Measurements from ENCODE around the gene C17orf75. TPM values are rescaled to one million over a fixed set of nuclear protein-coding genes. Genes with fewer than 3 reads are reported as not detected.

C17orf75 gene
- total and polyA plus RNA-seq, 2 donors (not counting 1 experiment from before 2014, with no cell fraction given) = 11.3 to 24.5 TPM

- intact Hi-C loops (cut with micrococcal nuclease) = no loop called here
- CTCF ChIA-PET = no interaction called here
- Mint-ChIP-seq H3K27ac (no peak overlapping the region), H3K4me3 (no peak overlapping the region), H3K4me1 (peaks cover 9% of the 10 kb centered on the region), H3K9me3 (ENCODE audit: insufficient read depth) (no peaks in the 10 kb centered on the region), H3K27me3 (peaks cover 3% of the 10 kb centered on the region)
- Histone ChIP-seq H3K27ac (ENCODE audit: low read length in 2 of 2) (no peak overlapping the region), H3K4me1 (ENCODE audit: control insufficient read depth in 2 of 2, insufficient read depth in 2 of 2, low read length in 2 of 2) (peaks cover 3 to 7% of the 10 kb centered on the region in 2 donors), H2AFZ (ENCODE audit: insufficient read depth, low read depth, low read length, poor library complexity, severe bottlenecking) (no peak overlapping the region), H3K4me3 (ENCODE audit: control extremely low read depth in 1 of 5, extremely low read depth in 1 of 5, insufficient read depth in 1 of 5, low read depth in 2 of 5, low read length in 4 of 5) (no peak overlapping the region), H4K20me1 (ENCODE audit: control insufficient read depth, insufficient read depth, low read length, poor library complexity, severe bottlenecking) (no peaks in the 10 kb centered on the region), H3K9me3 (ENCODE audit: control extremely low read depth in 1 of 3, control insufficient read depth in 2 of 3, insufficient read depth in 1 of 3, low read length in 2 of 3) (no peaks in the 10 kb centered on the region), H3K27me3 (replicated peaks in 1 of 4; ENCODE audit: control extremely low read depth in 1 of 4, control insufficient read depth in 3 of 4, insufficient read depth in 4 of 4, low read length in 3 of 4) (no peaks in the 10 kb centered on the region), H3K9ac (ENCODE audit: low read length) (no peak overlapping the region), H3K79me2 (ENCODE audit: control insufficient read depth, insufficient read depth, low read length) (no peaks in the 10 kb centered on the region), H3K36me3 (replicated peaks in 1 of 2; ENCODE audit: control extremely low read depth in 1 of 2, control insufficient read depth in 1 of 2, extremely low read depth in 1 of 2, insufficient read depth in 2 of 2, low read length in 1 of 2) (no peaks in the 10 kb centered on the region), H3K4me2 (replicated peaks; ENCODE audit: low read depth, low read length, poor library complexity, severe bottlenecking) (no peak overlapping the region)
- 100% methylated on average over 2 of the region's 2 CpGs for WGBS (ENCODE audit: insufficient coverage)
- DNase-seq (no peak), ATAC-seq (ENCODE audit: low read depth) (no peak)
- POLR2A ChIA-PET = no interaction called here
- TF ChIP-seq CTCF (IDR thresholded peaks at IDR 0.05) = no peak
- no peak for TF ChIP-seq EZH2 (IDR thresholded peaks at IDR 0.05; ENCODE audit: borderline replicate concordance, insufficient read depth, low read depth, low read length, poor library complexity, severe bottlenecking)
These were observed 44.5 kb downstream of the C17orf75 start for GRCh38 chr17:32297424-32297823.

GRCh38 chr17:32292094-32292493 lies 49.9 kb downstream of the C17orf75 start:
- intact Hi-C loops (cut with micrococcal nuclease) = no loop called here
- Histone ChIP-seq H3K27ac (ENCODE audit: low read length in 2 of 2) (no peak overlapping the region), H3K9ac (ENCODE audit: low read length) (no peak overlapping the region), H3K4me3 (ENCODE audit: control extremely low read depth in 1 of 5, extremely low read depth in 1 of 5, insufficient read depth in 1 of 5, low read depth in 2 of 5, low read length in 4 of 5) (no peak overlapping the region), H3K27me3 (replicated peaks in 1 of 4; ENCODE audit: control extremely low read depth in 1 of 4, control insufficient read depth in 3 of 4, insufficient read depth in 4 of 4, low read length in 3 of 4) (peaks cover 0 to 11% (median 2%) of the 10 kb centered on the region in 4 experiments), H3K4me1 (ENCODE audit: control insufficient read depth in 2 of 2, insufficient read depth in 2 of 2, low read length in 2 of 2) (peaks cover 3 to 12% of the 10 kb centered on the region in 2 donors), H4K20me1 (ENCODE audit: control insufficient read depth, insufficient read depth, low read length, poor library complexity, severe bottlenecking) (no peaks in the 10 kb centered on the region), H3K4me2 (replicated peaks; ENCODE audit: low read depth, low read length, poor library complexity, severe bottlenecking) (no peak overlapping the region), H3K9me3 (ENCODE audit: control extremely low read depth in 1 of 3, control insufficient read depth in 2 of 3, insufficient read depth in 1 of 3, low read length in 2 of 3) (no peaks in the 10 kb centered on the region), H3K36me3 (replicated peaks in 1 of 2; ENCODE audit: control extremely low read depth in 1 of 2, control insufficient read depth in 1 of 2, extremely low read depth in 1 of 2, insufficient read depth in 2 of 2, low read length in 1 of 2) (no peaks in the 10 kb centered on the region), H3K79me2 (ENCODE audit: control insufficient read depth, insufficient read depth, low read length) (no peaks in the 10 kb centered on the region), H2AFZ (ENCODE audit: insufficient read depth, low read depth, low read length, poor library complexity, severe bottlenecking) (no peak overlapping the region)
- Mint-ChIP-seq H3K4me3 (no peak overlapping the region), H3K27me3 (peaks cover 28% of the 10 kb centered on the region), H3K4me1 (peaks cover 16% of the 10 kb centered on the region), H3K27ac (no peak overlapping the region), H3K9me3 (ENCODE audit: insufficient read depth) (no peaks in the 10 kb centered on the region)
- POLR2A ChIA-PET = no interaction called here
- no peak for ATAC-seq (ENCODE audit: low read depth)
- DNase-seq = no peak
- CTCF ChIA-PET = no interaction called here
- TF ChIP-seq CTCF (IDR thresholded peaks at IDR 0.05) (no peak), EZH2 (IDR thresholded peaks at IDR 0.05; ENCODE audit: borderline replicate concordance, insufficient read depth, low read depth, low read length, poor library complexity, severe bottlenecking) (no peak)
- WGBS (ENCODE audit: insufficient coverage) = 86% methylated on average over 1 of the region's 4 CpGs
